DND-41 (cell line): ENCODE results near the gene ZNF607.

Experiments
- EZH2 ChIP-seq: IDR thresholded peaks from 3 replicates; pipeline ENCODE4 v1.6.1; 2012; ENCODE audit warnings: borderline replicate concordance, low read depth, mild to moderate bottlenecking, moderate library complexity, low read length, inconsistent platforms; ENCODE audit not compliant: severe bottlenecking
- TF ChIP-seq, protein P1 (sequence below): IDR thresholded peaks from 2 replicates; pipeline ENCODE4 v1.5.1; 2012; ENCODE audit warnings: borderline replicate concordance, low read length, moderate library complexity, mild to moderate bottlenecking; ENCODE audit not compliant: poor library complexity, severe bottlenecking; ENCODE audit errors: extremely low read depth

GRCh38 chr19:37718304-37718703 is 1.3 kb downstream of the ZNF607 start:
- TF ChIP-seq, protein P1, sequence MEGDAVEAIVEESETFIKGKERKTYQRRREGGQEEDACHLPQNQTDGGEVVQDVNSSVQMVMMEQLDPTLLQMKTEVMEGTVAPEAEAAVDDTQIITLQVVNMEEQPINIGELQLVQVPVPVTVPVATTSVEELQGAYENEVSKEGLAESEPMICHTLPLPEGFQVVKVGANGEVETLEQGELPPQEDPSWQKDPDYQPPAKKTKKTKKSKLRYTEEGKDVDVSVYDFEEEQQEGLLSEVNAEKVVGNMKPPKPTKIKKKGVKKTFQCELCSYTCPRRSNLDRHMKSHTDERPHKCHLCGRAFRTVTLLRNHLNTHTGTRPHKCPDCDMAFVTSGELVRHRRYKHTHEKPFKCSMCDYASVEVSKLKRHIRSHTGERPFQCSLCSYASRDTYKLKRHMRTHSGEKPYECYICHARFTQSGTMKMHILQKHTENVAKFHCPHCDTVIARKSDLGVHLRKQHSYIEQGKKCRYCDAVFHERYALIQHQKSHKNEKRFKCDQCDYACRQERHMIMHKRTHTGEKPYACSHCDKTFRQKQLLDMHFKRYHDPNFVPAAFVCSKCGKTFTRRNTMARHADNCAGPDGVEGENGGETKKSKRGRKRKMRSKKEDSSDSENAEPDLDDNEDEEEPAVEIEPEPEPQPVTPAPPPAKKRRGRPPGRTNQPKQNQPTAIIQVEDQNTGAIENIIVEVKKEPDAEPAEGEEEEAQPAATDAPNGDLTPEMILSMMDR = no peak
- TF ChIP-seq EZH2 = no peak
